H9 (cell line): ENCODE results near the gene UHRF1. TPM values are rescaled to one million over a fixed set of nuclear protein-coding genes. Genes with fewer than 3 reads are reported as not detected.

ENCODE experiments used
- DNase-seq: peaks from one replicate; pipeline ENCODE4 v3.0.0-alpha.2; 2017
- H2AFZ ChIP-seq: one replicate; pipeline ENCODE4 v1.6.1; 2013; ENCODE audit warnings: mild to moderate bottlenecking, low read length, control low read depth, moderate library complexity
- H2AK5ac ChIP-seq: 2 replicates; pipeline ENCODE4 v1.6.1; 2013; ENCODE audit warnings: low read length, control low read depth, mixed read lengths; ENCODE audit not compliant: insufficient read length
- H2BK120ac ChIP-seq: one replicate; pipeline ENCODE4 v1.6.1; 2013; ENCODE audit warnings: low read depth, mild to moderate bottlenecking, low read length, control low read depth, inconsistent platforms; ENCODE audit not compliant: poor library complexity, severe bottlenecking
- H2BK12ac ChIP-seq: 2 replicates; pipeline ENCODE4 v1.6.1; 2013; ENCODE audit warnings: low read length, control low read depth, mixed read lengths, low read depth; ENCODE audit not compliant: insufficient read length
- H2BK15ac ChIP-seq: 2 replicates; pipeline ENCODE4 v1.6.1; 2013; ENCODE audit warnings: low read depth, low read length, control low read depth
- H2BK20ac ChIP-seq: one replicate; pipeline ENCODE4 v1.6.1; 2013; ENCODE audit warnings: low read depth, mild to moderate bottlenecking, low read length, control low read depth, inconsistent platforms; ENCODE audit not compliant: poor library complexity, severe bottlenecking
- H2BK5ac ChIP-seq: 2 replicates; pipeline ENCODE4 v1.6.1; 2013; ENCODE audit warnings: low read length, control low read depth, mixed read lengths; ENCODE audit not compliant: insufficient read length
- H3K14ac ChIP-seq: 2 replicates; pipeline ENCODE4 v1.6.1; 2013; ENCODE audit warnings: low read length, control low read depth; ENCODE audit not compliant: insufficient read depth
- H3K18ac ChIP-seq: 2 replicates; pipeline ENCODE4 v1.6.1; 2013; ENCODE audit warnings: low read depth, mild to moderate bottlenecking, mixed read lengths, low read length, control low read depth; ENCODE audit not compliant: insufficient read length
- H3K23ac ChIP-seq: 2 replicates; pipeline ENCODE4 v1.6.1; 2013; ENCODE audit warnings: low read length, control low read depth, mixed read lengths, low read depth; ENCODE audit not compliant: insufficient read length
- H3K23me2 ChIP-seq: 2 replicates; pipeline ENCODE4 v1.6.1; 2013; ENCODE audit warnings: low read depth, mild to moderate bottlenecking, mixed read lengths, low read length, control low read depth; ENCODE audit not compliant: insufficient read length, poor library complexity, severe bottlenecking
- H3K27ac ChIP-seq: 2 replicates; pipeline ENCODE4 v1.5.1; 2013; ENCODE audit warnings: low read length, control low read depth, mixed read lengths, low read depth; ENCODE audit not compliant: insufficient read length
- H3K27me3 ChIP-seq: 2 replicates; pipeline ENCODE4 v1.6.1; 2013; ENCODE audit warnings: low read length, control low read depth, inconsistent platforms; ENCODE audit not compliant: insufficient read depth
- H3K4ac ChIP-seq: 2 replicates; pipeline ENCODE4 v1.6.1; 2013; ENCODE audit warnings: low read depth, mild to moderate bottlenecking, control low read depth, inconsistent platforms, low read length, moderate library complexity
- H3K4me1 ChIP-seq: 2 replicates; pipeline ENCODE4 v1.6.1; 2013; ENCODE audit warnings: low read length, control low read depth, inconsistent platforms; ENCODE audit not compliant: insufficient read depth
- H3K4me2 ChIP-seq: 2 replicates; pipeline ENCODE4 v1.6.1; 2013; ENCODE audit warnings: low read length, control low read depth, mixed read lengths; ENCODE audit not compliant: insufficient read length, insufficient read depth
- H3K56ac ChIP-seq: 2 replicates; pipeline ENCODE4 v1.6.1; 2013; ENCODE audit warnings: low read depth, mild to moderate bottlenecking, mixed read lengths, low read length, control low read depth; ENCODE audit not compliant: insufficient read length
- H3K79me1 ChIP-seq: 2 replicates; pipeline ENCODE4 v1.6.1; 2013; ENCODE audit warnings: low read depth, mild to moderate bottlenecking, moderate library complexity, low read length, control low read depth, inconsistent platforms; ENCODE audit not compliant: insufficient read depth, poor library complexity, severe bottlenecking
- H3K79me2 ChIP-seq: 2 replicates; pipeline ENCODE4 v1.6.1; 2013; ENCODE audit warnings: low read length, control low read depth, inconsistent platforms; ENCODE audit not compliant: insufficient read depth
- H3K9ac ChIP-seq: 2 replicates; pipeline ENCODE4 v1.6.1; 2013; ENCODE audit warnings: low read length, control low read depth, mixed read lengths; ENCODE audit not compliant: insufficient read length; ENCODE audit errors: extremely low read depth
- H3K9me3 ChIP-seq: one replicate; pipeline ENCODE4 v1.6.1; 2013; ENCODE audit warnings: low read depth, low read length, inconsistent platforms; ENCODE audit not compliant: control insufficient read depth
- H3T11ph ChIP-seq: one replicate; pipeline ENCODE4 v1.6.1; 2013; ENCODE audit warnings: mild to moderate bottlenecking, low read length, control low read depth, inconsistent platforms
- H4K20me1 ChIP-seq: one replicate; pipeline ENCODE4 v1.6.1; 2013; ENCODE audit not compliant: control insufficient read depth, insufficient read length, insufficient read depth
- H4K5ac ChIP-seq: 2 replicates; pipeline ENCODE4 v1.6.1; 2013; ENCODE audit warnings: low read depth, mild to moderate bottlenecking, mixed read lengths, low read length, control low read depth; ENCODE audit not compliant: insufficient read length
- H4K8ac ChIP-seq: replicated peaks from 2 replicates; pipeline ENCODE4 v1.6.1; 2013; ENCODE audit warnings: low read length, control low read depth, mixed read lengths, low read depth; ENCODE audit not compliant: insufficient read length
- H4K91ac ChIP-seq: 2 replicates; pipeline ENCODE4 v1.6.1; 2013; ENCODE audit warnings: low read depth, mild to moderate bottlenecking, moderate library complexity, mixed read lengths, low read length, control low read depth; ENCODE audit not compliant: insufficient read length
- H3K27ac Mint-ChIP-seq, 3 experiments: 2 replicates in 2 of 3; 3 replicates in 1 of 3; pipeline ENCODE4 v1.8.0; 2020 to 2021; ENCODE audit warnings: mixed read lengths in 3 of 3, mild to moderate bottlenecking in 1 of 3, moderate library complexity in 1 of 3
- H3K27me3 Mint-ChIP-seq: 2 replicates; pipeline ENCODE4 v1.8.0; 2021; ENCODE audit warnings: low read depth, mild to moderate bottlenecking, moderate library complexity, mixed read lengths
- H3K36me3 Mint-ChIP-seq, 3 experiments: 2 replicates in 2 of 3; 3 replicates in 1 of 3; pipeline ENCODE4 v1.8.0; 2020 to 2021; ENCODE audit warnings: low read depth in 3 of 3, mixed read lengths in 3 of 3; ENCODE audit not compliant: insufficient read depth in 1 of 3
- H3K4me1 Mint-ChIP-seq, 2 experiments: 2 replicates each; pipeline ENCODE4 v1.8.0; 2020; ENCODE audit warnings: mixed read lengths in 2 of 2
- H3K4me3 Mint-ChIP-seq, 2 experiments: 2 replicates in 1 of 2; 3 replicates in 1 of 2; pipeline ENCODE4 v1.8.0; 2020 to 2021; ENCODE audit warnings: mild to moderate bottlenecking in 2 of 2, mixed read lengths in 2 of 2, moderate library complexity in 1 of 2
- H3K9me3 Mint-ChIP-seq, 2 experiments: 2 replicates in 1 of 2; 3 replicates in 1 of 2; pipeline ENCODE4 v1.8.0; 2020; ENCODE audit warnings: mild to moderate bottlenecking in 2 of 2, mixed read lengths in 2 of 2, moderate library complexity in 1 of 2
- WGBS: extraction: QIAGEN DNeasy Blood & Tissue Kit; methylation state at CpG from one replicate; pipeline ENCODE4 v1.1.7; 2013; ENCODE audit warnings: missing lambda C conversion rate, low lambda C conversion rate, mixed read lengths; ENCODE audit not compliant: insufficient read length; ENCODE audit errors: extremely low coverage; 5-methylcytosine and 5-hydroxymethylcytosine counted together
- total RNA-seq: library from RNA; stranded (reverse); gene quantifications from 2 replicates; pipeline ENCODE4 v1.2.1, GENCODE V29; 2021
- TF ChIP-seq, protein P1 (sequence below): fragments of 200-600 bp; sonication (generic); conservative IDR thresholded peaks from 3 replicates; pipeline ENCODE4 v1.8.0; 2021; ENCODE audit warnings: antibody characterized with exemption, mild to moderate bottlenecking

The UHRF1 gene
- total RNA-seq, 1 experiment from 2014 or later: 106 TPM

DNA sequence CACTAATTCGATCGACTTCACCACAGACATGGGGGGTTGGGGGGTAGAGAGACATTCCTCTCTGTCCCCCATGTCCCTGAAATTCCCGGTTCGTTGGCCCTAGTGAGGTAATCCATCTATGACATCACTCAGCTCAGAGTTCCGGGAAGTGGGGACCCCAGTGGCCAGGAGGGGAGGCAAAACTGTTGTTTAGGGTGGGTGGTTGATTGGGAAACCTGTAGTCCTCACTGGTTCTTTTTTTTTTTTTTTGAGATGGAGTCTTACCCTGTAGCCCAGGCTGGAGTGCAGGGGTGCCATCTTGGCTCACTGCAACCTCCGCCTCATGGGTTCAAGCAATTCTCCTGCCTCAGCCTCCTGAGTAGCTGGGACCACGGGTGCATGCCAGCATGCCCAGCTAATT lies 6.5 kb upstream of the UHRF1 start, which contains the start of gene ARRDC5:
Gene ARRDC5, minus strand, starts transcription at position 101 of the 400 bp plus-strand sequence. Its CDS starts 71 bp downstream, at position 30.
- Mint-ChIP-seq H3K4me3 (no peak within 1 kb of the TSS), H3K36me3 (no peaks in the 10 kb centered on the region), H3K27ac (no peak within 1 kb of the TSS), H3K9me3 (no peaks in the 10 kb centered on the region; a peak in 1 of 5 replicates), H3K4me1 (peaks cover 0 to 9% of the 10 kb centered on the region in 2 experiments; a peak in 2 of 4 replicates), H3K27me3 (peaks cover 50% of the 10 kb centered on the region)
- no peak within 1 kb of the TSS for H2AK5ac ChIP-seq
- no peak within 1 kb of the TSS for H3K9ac ChIP-seq
- H2BK120ac ChIP-seq: no peak within 1 kb of the TSS
- no peaks in the 10 kb centered on the region for H3K23me2 ChIP-seq
- no peaks in the 10 kb centered on the region for H4K20me1 ChIP-seq
- H3K56ac ChIP-seq: no peak within 1 kb of the TSS
- H3K4me1 ChIP-seq: no peaks in the 10 kb centered on the region
- no peaks in the 10 kb centered on the region for H3K79me2 ChIP-seq
- H3K27me3 ChIP-seq: no peaks in the 10 kb centered on the region
- no peak within 1 kb of the TSS for H2BK12ac ChIP-seq
- no peak for DNase-seq
- no peak within 1 kb of the TSS for H2AFZ ChIP-seq
- no peak within 1 kb of the TSS for H3T11ph ChIP-seq
- no peak within 1 kb of the TSS for H3K27ac ChIP-seq
- H4K91ac ChIP-seq: no peak within 1 kb of the TSS
- H3K18ac ChIP-seq: no peak within 1 kb of the TSS
- H3K4ac ChIP-seq: no peak within 1 kb of the TSS
- no peak within 1 kb of the TSS for H3K4me2 ChIP-seq
- H3K9me3 ChIP-seq: no peaks in the 10 kb centered on the region
- no peak within 1 kb of the TSS for H2BK20ac ChIP-seq
- TF ChIP-seq, protein P1, sequence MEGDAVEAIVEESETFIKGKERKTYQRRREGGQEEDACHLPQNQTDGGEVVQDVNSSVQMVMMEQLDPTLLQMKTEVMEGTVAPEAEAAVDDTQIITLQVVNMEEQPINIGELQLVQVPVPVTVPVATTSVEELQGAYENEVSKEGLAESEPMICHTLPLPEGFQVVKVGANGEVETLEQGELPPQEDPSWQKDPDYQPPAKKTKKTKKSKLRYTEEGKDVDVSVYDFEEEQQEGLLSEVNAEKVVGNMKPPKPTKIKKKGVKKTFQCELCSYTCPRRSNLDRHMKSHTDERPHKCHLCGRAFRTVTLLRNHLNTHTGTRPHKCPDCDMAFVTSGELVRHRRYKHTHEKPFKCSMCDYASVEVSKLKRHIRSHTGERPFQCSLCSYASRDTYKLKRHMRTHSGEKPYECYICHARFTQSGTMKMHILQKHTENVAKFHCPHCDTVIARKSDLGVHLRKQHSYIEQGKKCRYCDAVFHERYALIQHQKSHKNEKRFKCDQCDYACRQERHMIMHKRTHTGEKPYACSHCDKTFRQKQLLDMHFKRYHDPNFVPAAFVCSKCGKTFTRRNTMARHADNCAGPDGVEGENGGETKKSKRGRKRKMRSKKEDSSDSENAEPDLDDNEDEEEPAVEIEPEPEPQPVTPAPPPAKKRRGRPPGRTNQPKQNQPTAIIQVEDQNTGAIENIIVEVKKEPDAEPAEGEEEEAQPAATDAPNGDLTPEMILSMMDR: no peak
- no peak within 1 kb of the TSS for H3K14ac ChIP-seq
- H4K5ac ChIP-seq: no peak within 1 kb of the TSS
- no peaks in the 10 kb centered on the region for H3K79me1 ChIP-seq
- H2BK5ac ChIP-seq: no peak within 1 kb of the TSS
- H2BK15ac ChIP-seq: no peak within 1 kb of the TSS
- no peak within 1 kb of the TSS for H3K23ac ChIP-seq
- H4K8ac ChIP-seq: no peak within 1 kb of the TSS
- WGBS: no CpG with 5 or more reads among the region's 7 CpGs
